ENCODE results near the gene POLA1.

The POLA1 gene

DNA sequence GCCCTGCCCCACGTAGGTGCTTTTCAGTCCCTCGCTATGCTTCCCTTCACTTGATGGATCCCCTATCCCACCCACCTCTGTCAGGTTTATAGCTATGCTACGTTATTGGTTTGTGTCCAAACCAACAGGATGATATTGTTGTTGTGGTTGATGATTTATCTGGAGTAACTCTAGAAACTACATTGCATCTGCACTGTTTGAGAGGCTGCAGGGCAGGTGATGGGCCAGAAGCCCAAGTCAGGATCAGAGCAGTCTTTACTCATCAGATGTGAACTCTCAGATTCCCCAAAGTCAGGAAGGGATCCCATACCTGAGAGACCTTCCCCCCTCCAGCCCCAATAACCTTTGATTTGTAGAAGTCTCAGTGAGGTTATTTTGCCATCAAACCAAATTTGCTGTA, 287.3 kb downstream of the POLA1 start:
- Histone ChIP-seq H3K4me3 (ENCODE audit: low read depth, low read length) (no peak overlapping the region), H3K36me3 (ENCODE audit: control insufficient read depth in 2 of 2, insufficient read depth in 1 of 2, low read length in 2 of 2) (no peaks in the 10 kb centered on the region), H3K27ac (ENCODE audit: extremely low read depth, low read depth, low read length) (no peak overlapping the region), H3K9me3 (ENCODE audit: control insufficient read depth, insufficient read depth, low read depth, low read length) (no peaks in the 10 kb centered on the region), H3K4me1 (ENCODE audit: control insufficient read depth, insufficient read depth, low read length) (no peaks in the 10 kb centered on the region)
- ChIA-PET CTCF (no interaction called here), POLR2A (no interaction called here)
- no peak for TF ChIP-seq ZNF596 (tag by site-specific recombination; IDR thresholded peaks at IDR 0.05)
- TF ChIP-seq TCF7L2 (IDR thresholded peaks at IDR 0.05; ENCODE audit: borderline replicate concordance, low read depth, low read length): no peak
- TF ChIP-seq ZSCAN30 (tag by site-specific recombination; IDR thresholded peaks at IDR 0.05): no peak
- TF ChIP-seq, protein P1, sequence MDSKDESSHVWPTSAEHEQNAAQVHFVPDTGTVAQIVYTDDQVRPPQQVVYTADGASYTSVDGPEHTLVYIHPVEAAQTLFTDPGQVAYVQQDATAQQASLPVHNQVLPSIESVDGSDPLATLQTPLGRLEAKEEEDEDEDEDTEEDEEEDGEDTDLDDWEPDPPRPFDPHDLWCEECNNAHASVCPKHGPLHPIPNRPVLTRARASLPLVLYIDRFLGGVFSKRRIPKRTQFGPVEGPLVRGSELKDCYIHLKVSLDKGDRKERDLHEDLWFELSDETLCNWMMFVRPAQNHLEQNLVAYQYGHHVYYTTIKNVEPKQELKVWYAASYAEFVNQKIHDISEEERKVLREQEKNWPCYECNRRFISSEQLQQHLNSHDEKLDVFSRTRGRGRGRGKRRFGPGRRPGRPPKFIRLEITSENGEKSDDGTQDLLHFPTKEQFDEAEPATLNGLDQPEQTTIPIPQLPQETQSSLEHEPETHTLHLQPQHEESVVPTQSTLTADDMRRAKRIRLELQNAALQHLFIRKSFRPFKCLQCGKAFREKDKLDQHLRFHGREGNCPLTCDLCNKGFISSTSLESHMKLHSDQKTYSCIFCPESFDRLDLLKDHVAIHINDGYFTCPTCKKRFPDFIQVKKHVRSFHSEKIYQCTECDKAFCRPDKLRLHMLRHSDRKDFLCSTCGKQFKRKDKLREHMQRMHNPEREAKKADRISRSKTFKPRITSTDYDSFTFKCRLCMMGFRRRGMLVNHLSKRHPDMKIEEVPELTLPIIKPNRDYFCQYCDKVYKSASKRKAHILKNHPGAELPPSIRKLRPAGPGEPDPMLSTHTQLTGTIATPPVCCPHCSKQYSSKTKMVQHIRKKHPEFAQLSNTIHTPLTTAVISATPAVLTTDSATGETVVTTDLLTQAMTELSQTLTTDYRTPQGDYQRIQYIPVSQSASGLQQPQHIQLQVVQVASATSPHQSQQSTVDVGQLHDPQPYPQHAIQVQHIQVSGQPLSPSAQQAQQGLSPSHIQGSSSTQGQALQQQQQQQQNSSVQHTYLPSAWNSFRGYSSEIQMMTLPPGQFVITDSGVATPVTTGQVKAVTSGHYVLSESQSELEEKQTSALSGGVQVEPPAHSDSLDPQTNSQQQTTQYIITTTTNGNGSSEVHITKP (tag by site-specific recombination; IDR thresholded peaks at IDR 0.05): no peak
- TF ChIP-seq ZNF473 (tag by site-specific recombination; IDR thresholded peaks at IDR 0.05): no peak
- no peak for TF ChIP-seq ZNF404 (tag by site-specific recombination; IDR thresholded peaks at IDR 0.05)
- no peak for TF ChIP-seq SCRT2 (tag by site-specific recombination; IDR thresholded peaks at IDR 0.05)

DNA sequence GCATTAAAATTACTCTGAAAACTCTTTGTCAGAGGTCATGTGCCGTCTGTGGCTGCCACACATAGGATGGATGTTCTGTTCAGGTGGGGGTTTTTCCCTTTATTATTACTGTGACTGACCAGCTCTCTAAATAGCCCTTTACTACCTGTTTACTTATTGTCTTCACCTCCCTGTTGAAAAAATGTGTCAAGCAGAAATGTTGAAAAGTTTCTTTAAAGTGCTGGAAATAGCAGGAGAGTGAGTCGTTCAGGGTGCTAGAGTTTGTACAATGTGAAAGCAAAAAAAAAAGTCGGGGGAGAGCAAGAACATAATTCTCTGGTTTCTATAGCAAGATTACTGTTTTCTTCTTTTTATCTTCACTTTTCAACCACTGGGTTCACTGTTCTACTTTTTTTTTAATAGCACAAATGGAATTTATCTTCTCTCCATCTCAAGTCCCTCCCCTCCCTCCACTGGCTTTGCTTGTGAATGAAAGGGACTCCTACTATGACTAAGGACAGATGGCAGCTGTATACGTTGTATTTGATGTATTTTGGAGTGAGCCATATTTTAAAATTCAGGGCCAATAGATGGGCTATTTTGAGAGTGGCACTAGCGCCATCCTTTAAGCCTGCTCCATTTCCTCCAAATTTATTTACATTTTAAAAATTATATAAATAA, 288.7 kb downstream of the POLA1 start:
- CTCF ChIA-PET: no interaction called here
- no peaks in the 10 kb centered on the region for H3K4me1 ChIP-seq (ENCODE audit: control insufficient read depth, insufficient read depth, low read length)
- POLR2A ChIA-PET: no interaction called here

More for the DNA sequence above, 288.7 kb downstream of the POLA1 start:
- TF ChIP-seq ZNF132 (tag by site-specific recombination; IDR thresholded peaks at IDR 0.05; ENCODE audit: borderline replicate concordance) (no peak), ZNF214 (tag by site-specific recombination; IDR thresholded peaks at IDR 0.05; ENCODE audit: borderline replicate concordance) (no peak), SP7 (tag by site-specific recombination; IDR thresholded peaks at IDR 0.05) (no peak), ZNF792 (tag by site-specific recombination; IDR thresholded peaks at IDR 0.05) (no peak), ZNF76 (tag by site-specific recombination; IDR thresholded peaks at IDR 0.05; ENCODE audit: borderline replicate concordance, low read depth) (no peak), ZNF558 (tag by site-specific recombination; IDR thresholded peaks at IDR 0.05) (no peak), ZNF239 (tag by site-specific recombination; IDR thresholded peaks at IDR 0.05) (no peak)
- TF ChIP-seq, protein P2, sequence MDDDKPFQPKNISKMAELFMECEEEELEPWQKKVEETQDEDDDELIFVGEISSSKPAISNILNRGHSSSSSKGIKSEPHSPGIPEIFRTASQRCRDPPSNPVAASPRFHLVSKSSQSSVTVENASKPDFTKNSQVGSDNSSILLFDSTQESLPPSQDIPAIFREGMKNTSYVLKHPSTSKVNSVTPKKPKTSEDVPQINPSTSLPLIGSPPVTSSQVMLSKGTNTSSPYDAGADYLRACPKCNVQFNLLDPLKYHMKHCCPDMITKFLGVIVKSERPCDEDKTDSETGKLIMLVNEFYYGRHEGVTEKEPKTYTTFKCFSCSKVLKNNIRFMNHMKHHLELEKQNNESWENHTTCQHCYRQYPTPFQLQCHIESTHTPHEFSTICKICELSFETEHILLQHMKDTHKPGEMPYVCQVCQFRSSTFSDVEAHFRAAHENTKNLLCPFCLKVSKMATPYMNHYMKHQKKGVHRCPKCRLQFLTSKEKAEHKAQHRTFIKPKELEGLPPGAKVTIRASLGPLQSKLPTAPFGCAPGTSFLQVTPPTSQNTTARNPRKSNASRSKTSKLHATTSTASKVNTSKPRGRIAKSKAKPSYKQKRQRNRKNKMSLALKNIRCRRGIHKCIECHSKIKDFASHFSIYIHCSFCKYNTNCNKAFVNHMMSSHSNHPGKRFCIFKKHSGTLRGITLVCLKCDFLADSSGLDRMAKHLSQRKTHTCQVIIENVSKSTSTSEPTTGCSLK (tag by site-specific recombination; IDR thresholded peaks at IDR 0.05): no peak
- TF ChIP-seq, protein P3, sequence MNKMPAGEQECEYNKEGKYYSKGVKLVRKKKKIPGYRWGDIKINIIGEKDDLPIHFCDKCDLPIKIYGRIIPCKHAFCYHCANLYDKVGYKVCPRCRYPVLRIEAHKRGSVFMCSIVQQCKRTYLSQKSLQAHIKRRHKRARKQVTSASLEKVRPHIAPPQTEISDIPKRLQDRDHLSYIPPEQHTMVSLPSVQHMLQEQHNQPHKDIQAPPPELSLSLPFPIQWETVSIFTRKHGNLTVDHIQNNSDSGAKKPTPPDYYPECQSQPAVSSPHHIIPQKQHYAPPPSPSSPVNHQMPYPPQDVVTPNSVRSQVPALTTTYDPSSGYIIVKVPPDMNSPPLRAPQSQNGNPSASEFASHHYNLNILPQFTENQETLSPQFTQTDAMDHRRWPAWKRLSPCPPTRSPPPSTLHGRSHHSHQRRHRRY (tag by site-specific recombination; IDR thresholded peaks at IDR 0.05): no peak
- TF ChIP-seq, protein P4, sequence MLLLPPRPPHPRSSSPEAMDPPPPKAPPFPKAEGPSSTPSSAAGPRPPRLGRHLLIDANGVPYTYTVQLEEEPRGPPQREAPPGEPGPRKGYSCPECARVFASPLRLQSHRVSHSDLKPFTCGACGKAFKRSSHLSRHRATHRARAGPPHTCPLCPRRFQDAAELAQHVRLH (tag by site-specific recombination; IDR thresholded peaks at IDR 0.05): no peak
- TF ChIP-seq, protein P5, sequence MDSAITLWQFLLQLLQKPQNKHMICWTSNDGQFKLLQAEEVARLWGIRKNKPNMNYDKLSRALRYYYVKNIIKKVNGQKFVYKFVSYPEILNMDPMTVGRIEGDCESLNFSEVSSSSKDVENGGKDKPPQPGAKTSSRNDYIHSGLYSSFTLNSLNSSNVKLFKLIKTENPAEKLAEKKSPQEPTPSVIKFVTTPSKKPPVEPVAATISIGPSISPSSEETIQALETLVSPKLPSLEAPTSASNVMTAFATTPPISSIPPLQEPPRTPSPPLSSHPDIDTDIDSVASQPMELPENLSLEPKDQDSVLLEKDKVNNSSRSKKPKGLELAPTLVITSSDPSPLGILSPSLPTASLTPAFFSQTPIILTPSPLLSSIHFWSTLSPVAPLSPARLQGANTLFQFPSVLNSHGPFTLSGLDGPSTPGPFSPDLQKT (IDR thresholded peaks at IDR 0.05; ENCODE audit: borderline replicate concordance, low read depth, low read length): no peak
- no peak overlapping the region for H3K4me3 ChIP-seq (ENCODE audit: low read depth, low read length)
- H3K9me3 ChIP-seq (ENCODE audit: control insufficient read depth, insufficient read depth, low read depth, low read length): no peaks in the 10 kb centered on the region
- peaks cover 0 to 7% of the 10 kb centered on the region in 2 experiments; a peak in 1 of 3 replicates for H3K36me3 ChIP-seq (ENCODE audit: control insufficient read depth in 2 of 2, insufficient read depth in 1 of 2, low read length in 2 of 2)
- no peak overlapping the region for H3K27ac ChIP-seq (ENCODE audit: extremely low read depth, low read depth, low read length)
